Frontal cortex (tissue), 4 donors: ENCODE measurements around the gene ASIC4. TPM values are rescaled to one million over a fixed set of nuclear protein-coding genes. Genes with fewer than 3 reads are reported as not detected.

Experiments used
- DNase-seq, 2 donors: peaks; one replicate each; pipeline ENCODE4 v3.0.0; 2012; ENCODE audit warnings: low spot score in 2 of 2
- FAIRE-seq: peaks from 2 replicates; lab custom pipeline; 2012; peaks lifted over from hg19 to GRCh38; lab: Jason Lieb, UNC
- total RNA-seq: library from RNA; depleted of rRNA; stranded (reverse); fragments of >200 nt; gene quantifications from one replicate; pipeline ENCODE4 v1.2.3, GENCODE V29; 2014
- donor health status: control.
- donor health status: control.
- donor health status: control.

The ASIC4 gene
- total RNA-seq, 1 donor from 2014 or later = 2.9 TPM

- FAIRE-seq (no peak), DNase-seq (no peak)
Observed at GRCh38 chr2:219561179-219562048, 47.1 kb downstream of the ASIC4 start.

- DNase-seq (no peak), FAIRE-seq (no peak)
Observed at GRCh38 chr2:219562049-219563020, 48.1 kb downstream of the ASIC4 start.

- DNase-seq = no peak
- FAIRE-seq = no peak
Observed at GRCh38 chr2:219563271-219563928, 49.1 kb downstream of the ASIC4 start.

GRCh38 chr2:219565130-219566080 lies 51.1 kb downstream of the ASIC4 start:
- FAIRE-seq = no peak

GRCh38 chr2:219566640-219567039 lies 52.4 kb downstream of the ASIC4 start:
- no peak for DNase-seq
- no peak for FAIRE-seq

More at GRCh38 chr2:219565130-219566080, 51.1 kb downstream of the ASIC4 start:
- DNase-seq = no peak

- FAIRE-seq (no peak), DNase-seq (peak in 1 of 2 donors; percentile 24)
Observed at GRCh38 chr2:219567131-219567530, 52.8 kb downstream of the ASIC4 start.

GRCh38 chr2:219567791-219568361 lies 53.6 kb downstream of the ASIC4 start:
- DNase-seq (no peak), FAIRE-seq (no peak)

GRCh38 chr2:219569041-219569440 lies 54.8 kb downstream of the ASIC4 start:
- FAIRE-seq (no peak), DNase-seq (peak; percentile 2 to 5)

GRCh38 chr2:219569635-219570034 lies 55.4 kb downstream of the ASIC4 start:
- peak; percentile 21 to 26 for DNase-seq
- FAIRE-seq = no peak

GRCh38 chr2:219570194-219570923 lies 56.1 kb downstream of the ASIC4 start:
- DNase-seq = peak; percentile 64 to 65

GRCh38 chr2:219570924-219571310 lies 56.6 kb downstream of the ASIC4 start:
- DNase-seq = no peak

More at GRCh38 chr2:219570194-219570923, 56.1 kb downstream of the ASIC4 start:
- FAIRE-seq = no peak

GRCh38 chr2:219571311-219572236 lies 57.3 kb downstream of the ASIC4 start, which contains the start of gene OBSL1:
OBSL1 (minus strand) TSS chr2:219571539; CDS start chr2:219571232, 307 bp downstream.
- DNase-seq = peak; percentile 73 to 74
- no peak for FAIRE-seq

More at GRCh38 chr2:219570924-219571310, 56.6 kb downstream of the ASIC4 start:
- FAIRE-seq = no peak

- FAIRE-seq (no peak), DNase-seq (no peak)
Observed at GRCh38 chr2:219572237-219573001, 58.1 kb downstream of the ASIC4 start, which contains the start of gene INHA. INHA (plus strand) TSS chr2:219572310; CDS start chr2:219572375, 65 bp downstream.

GRCh38 chr2:219573166-219573565 lies 58.9 kb downstream of the ASIC4 start:
- DNase-seq (no peak), FAIRE-seq (no peak)

- FAIRE-seq (no peak), DNase-seq (no peak)
Observed at GRCh38 chr2:219574484-219575311, 60.4 kb downstream of the ASIC4 start.
